Right cardiac atrium (tissue), 5 donors: ENCODE data around the gene UBE3B. TPM values are rescaled to one million over a fixed set of nuclear protein-coding genes. Genes with fewer than 3 reads are reported as not detected.

Experiments used
- ATAC-seq, 2 donors: fragments of 200-7000 bp; cut with Tn5 transposase; one replicate each; pipeline versions ENCODE4 v1.8.0 to v1.9.1; 2020; ENCODE audit warnings: moderate library complexity in 2 of 2, mild to moderate bottlenecking in 1 of 2
- DNase-seq, 3 donors: peaks; one replicate each; pipeline ENCODE4 v3.0.0-alpha.2; 2020
- H3K27ac ChIP-seq: one replicate; pipeline ENCODE4 v1.5.1; 2013; ENCODE audit warnings: mild to moderate bottlenecking, low read length, control low read depth, moderate library complexity
- H3K27me3 ChIP-seq: one replicate; pipeline ENCODE4 v1.6.1; 2013; ENCODE audit not compliant: control insufficient read depth, insufficient read depth
- H3K4me1 ChIP-seq: one replicate; pipeline ENCODE4 v1.6.1; 2013; ENCODE audit warnings: low read length; ENCODE audit not compliant: control insufficient read depth, insufficient read depth
- H3K4me3 ChIP-seq: one replicate; pipeline ENCODE4 v1.5.1; 2013; ENCODE audit warnings: low read length, control low read depth
- H3K9me3 ChIP-seq: one replicate; pipeline ENCODE4 v1.6.1; 2013; ENCODE audit warnings: low read length; ENCODE audit not compliant: control insufficient read depth
- WGBS: extraction: QIAGEN DNeasy Blood & Tissue Kit; methylation state at CpG from one replicate; pipeline ENCODE4 v1.1.7; 2013; 5-methylcytosine and 5-hydroxymethylcytosine counted together
- intact Hi-C, 4 donors: fragments of 100-400 bp; cut with DNase I; formaldehyde crosslinking; loops; one replicate each; pipeline versions ENCODE4 v1.11.0 to v1.14.0; 2022 to 2023
- polyA plus RNA-seq: library from polyadenylated mRNA; stranded (reverse); fragments of 200-250 nt; gene quantifications from one replicate; pipeline ENCODE4 v1.2.3, GENCODE V29; 2013
- total RNA-seq, 4 donors: library from RNA; stranded (reverse); fragmentation: NEBNext Ultra II Directional; extraction: Animal tissue kit (Norgen Biotek cat#: 25700); gene quantifications; one replicate each; pipeline ENCODE4 v1.2.1, GENCODE V29; 2021
- donor health status: healthy with polysubstance abuse.
- donor health status: DM: no; HTN: yes; CAD: no.
- donor health status: DM: no; HTN: no; CAD: no.
- donor health status: DM: no; HTN: yes; CAD: no; lungs with severe emphysema.
- donor health status: DM: yes; HTN: yes; CAD: no.

The UBE3B gene
- total and polyA plus RNA-seq, 5 donors: 22.6 to 53.2 (median 46.7) TPM

DNA sequence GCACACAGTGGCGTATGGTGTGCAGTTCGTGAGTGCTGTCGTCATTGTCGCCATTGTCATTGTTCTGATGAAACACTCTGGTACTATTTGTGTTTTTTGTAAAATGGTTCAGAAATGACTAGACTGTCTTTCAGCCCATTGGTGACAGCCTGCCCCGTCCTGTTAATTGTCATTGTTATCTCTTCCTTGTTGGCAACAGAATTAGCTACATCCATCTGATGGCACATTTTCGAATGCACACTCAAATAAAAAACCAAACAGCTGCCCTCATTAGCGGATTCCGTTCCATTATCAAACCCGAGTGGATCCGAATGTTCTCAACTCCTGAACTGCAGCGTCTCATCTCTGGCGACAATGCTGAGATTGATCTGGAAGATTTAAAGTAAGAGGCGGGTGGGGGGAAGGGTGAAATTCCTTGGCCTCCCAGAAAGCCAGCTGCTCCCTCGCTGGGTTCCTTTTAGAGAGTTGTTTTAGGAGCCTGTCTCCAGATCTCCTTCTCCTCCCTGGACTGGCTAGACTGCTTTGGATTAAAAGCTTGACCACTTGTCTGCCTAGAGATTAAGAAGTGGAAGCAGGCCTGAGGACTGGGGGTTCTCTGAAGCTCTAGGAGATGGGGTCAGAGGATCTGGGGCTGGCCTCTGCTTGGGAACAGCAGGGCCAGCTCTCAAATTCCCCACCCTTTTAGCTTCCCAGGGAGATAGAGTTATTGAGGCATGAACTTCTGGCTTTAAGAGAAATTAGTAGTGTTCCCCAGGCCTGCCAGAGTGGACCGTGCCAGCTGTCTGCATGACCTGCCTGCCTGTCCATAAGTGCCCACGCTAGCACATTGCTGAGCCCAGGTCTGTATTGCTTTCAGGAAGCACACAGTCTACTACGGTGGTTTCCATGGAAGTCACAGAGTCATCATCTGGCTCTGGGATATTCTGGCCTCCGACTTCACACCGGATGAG, 52.5 kb downstream of the UBE3B start:
- Histone ChIP-seq H3K27me3 (no peaks in the 10 kb centered on the region), H3K4me1 (no peaks in the 10 kb centered on the region), H3K9me3 (no peaks in the 10 kb centered on the region), H3K27ac (no peak overlapping the region), H3K4me3 (no peak overlapping the region)
- ATAC-seq (peak; percentile 22 to 38), DNase-seq (peak in 1 of 3 donors; percentile 34)
- WGBS: 54% methylated on average over 19 of the region's 19 CpGs
- intact Hi-C loops: loop anchor here in 2 of 4 donors (10.0 kb wide), 1 partner anchor 245 kb away; no protein-coding TSS in a partner anchor

- intact Hi-C loops: no loop called here
- WGBS: 32% methylated on average over 2 of the region's 2 CpGs
- no peak for DNase-seq
Measured at GRCh38 chr12:109531411-109531810, 54.0 kb downstream of the UBE3B start.

GRCh38 chr12:109532721-109533486, 55.5 kb downstream of the UBE3B start:
- Histone ChIP-seq H3K9me3 (no peaks in the 10 kb centered on the region), H3K27ac (no peak overlapping the region), H3K4me1 (no peaks in the 10 kb centered on the region), H3K4me3 (no peak overlapping the region), H3K27me3 (no peaks in the 10 kb centered on the region)
- DNase-seq (peak in 1 of 3 donors; percentile 29), ATAC-seq (no peak)
- intact Hi-C loops: no loop called here
- WGBS: 88% methylated on average over 24 of the region's 24 CpGs

More at GRCh38 chr12:109531411-109531810, 54.0 kb downstream of the UBE3B start:
- H3K27me3 ChIP-seq: no peaks in the 10 kb centered on the region
- no peak for ATAC-seq
- no peak overlapping the region for H3K27ac ChIP-seq
- no peaks in the 10 kb centered on the region for H3K4me1 ChIP-seq
- no peak overlapping the region for H3K4me3 ChIP-seq
- H3K9me3 ChIP-seq: no peaks in the 10 kb centered on the region

DNA sequence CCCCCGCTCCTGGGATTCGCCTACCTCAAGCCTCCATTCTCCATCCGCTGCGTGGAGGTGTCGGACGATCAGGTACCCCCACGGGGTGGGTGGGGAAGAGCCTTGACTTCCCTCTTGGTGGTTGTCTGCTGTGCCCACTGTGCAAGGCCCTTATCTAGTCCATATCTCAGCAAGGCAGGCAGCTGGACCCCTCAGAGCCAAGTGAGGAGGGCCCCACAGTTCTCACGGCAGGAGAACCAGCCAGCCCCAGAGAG, 56.0 kb downstream of the UBE3B start:
- Histone ChIP-seq H3K27ac (no peak overlapping the region), H3K4me3 (no peak overlapping the region), H3K9me3 (no peaks in the 10 kb centered on the region), H3K4me1 (no peaks in the 10 kb centered on the region), H3K27me3 (no peaks in the 10 kb centered on the region)
- WGBS: 92% methylated on average over 8 of the region's 8 CpGs
- intact Hi-C loops: no loop called here
- ATAC-seq (no peak), DNase-seq (peak in 1 of 3 donors; percentile 37)

- no peak overlapping the region for H3K4me3 ChIP-seq
- no peaks in the 10 kb centered on the region for H3K4me1 ChIP-seq
- intact Hi-C loops: no loop called here
- H3K27me3 ChIP-seq: no peaks in the 10 kb centered on the region
- DNase-seq: peak in 1 of 3 donors; percentile 47
- ATAC-seq: no peak
- WGBS: 96% methylated on average over 15 of the region's 15 CpGs
- H3K27ac ChIP-seq: no peak overlapping the region
- H3K9me3 ChIP-seq: no peaks in the 10 kb centered on the region
Measured at GRCh38 chr12:109534456-109534855, 57.0 kb downstream of the UBE3B start.

DNA sequence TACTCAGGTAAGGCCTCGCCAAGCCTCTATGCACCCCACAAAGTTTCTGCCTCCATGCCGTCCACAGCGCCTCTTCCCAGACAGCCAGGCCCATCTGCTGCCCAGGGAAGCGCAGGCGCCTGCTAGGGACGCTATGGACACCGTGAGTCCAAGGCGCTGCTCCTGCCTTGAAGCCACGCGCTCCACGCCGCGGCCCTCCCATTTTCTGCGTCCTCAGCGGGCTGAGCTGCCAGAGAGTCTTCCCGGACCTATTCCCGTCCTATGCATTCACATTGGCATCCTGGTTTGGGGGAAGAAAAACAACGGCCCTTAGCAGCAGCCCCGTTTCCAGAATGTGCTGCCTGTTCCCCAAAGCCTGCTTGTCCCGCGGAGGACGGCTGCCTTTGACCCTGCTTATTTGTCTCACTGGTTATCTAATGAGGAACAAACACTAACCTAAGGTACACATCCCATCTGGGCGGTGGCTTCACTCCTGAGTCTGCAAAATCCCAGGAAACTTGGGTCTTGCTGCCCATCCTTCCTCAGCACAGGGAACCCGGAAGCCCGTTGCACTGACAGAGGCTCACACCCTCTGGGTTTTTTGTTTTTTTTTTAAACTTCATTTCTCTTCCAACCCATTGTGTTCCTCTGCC, 57.9 kb downstream of the UBE3B start:
- Histone ChIP-seq H3K4me1 (no peaks in the 10 kb centered on the region), H3K9me3 (no peaks in the 10 kb centered on the region), H3K4me3 (no peak overlapping the region), H3K27me3 (no peaks in the 10 kb centered on the region), H3K27ac (no peak overlapping the region)
- peak in 1 of 3 donors; percentile 15 for DNase-seq
- ATAC-seq: no peak
- intact Hi-C loops: no loop called here
- 91% methylated on average over 25 of the region's 25 CpGs for WGBS

DNA sequence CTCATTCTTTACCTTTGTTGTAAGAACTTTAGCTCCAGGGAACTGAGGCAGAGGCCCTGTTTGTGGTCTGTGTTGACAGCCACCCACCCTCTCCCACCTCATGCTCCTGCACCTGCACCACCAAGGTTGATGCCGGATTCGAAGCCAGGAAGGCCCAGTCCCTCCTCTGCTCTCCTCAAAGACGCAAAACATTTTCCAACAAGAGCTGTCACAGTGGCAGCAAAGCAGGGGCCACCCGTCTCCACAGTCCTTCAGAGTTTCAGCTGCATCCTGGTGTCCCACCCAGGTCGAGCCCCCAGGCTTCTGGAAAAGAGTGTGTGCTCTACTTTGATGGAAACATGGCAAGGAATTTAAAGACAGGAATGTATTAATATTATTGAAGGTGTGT, 58.4 kb downstream of the UBE3B start:
- ATAC-seq (no peak), DNase-seq (peak in 1 of 3 donors; percentile 18)
- Histone ChIP-seq H3K27ac (no peak overlapping the region), H3K4me3 (no peak overlapping the region), H3K27me3 (no peaks in the 10 kb centered on the region), H3K4me1 (no peaks in the 10 kb centered on the region), H3K9me3 (no peaks in the 10 kb centered on the region)
- intact Hi-C loops: no loop called here
- WGBS: 86% methylated on average over 5 of the region's 5 CpGs

GRCh38 chr12:109537136-109537535, 59.7 kb downstream of the UBE3B start:
- no peak overlapping the region for H3K27ac ChIP-seq
- H3K4me1 ChIP-seq: no peaks in the 10 kb centered on the region
- intact Hi-C loops: no loop called here
- H3K27me3 ChIP-seq: no peaks in the 10 kb centered on the region
- no peak overlapping the region for H3K4me3 ChIP-seq
- no peaks in the 10 kb centered on the region for H3K9me3 ChIP-seq
- ATAC-seq: no peak
- WGBS: 88% methylated on average over 8 of the region's 8 CpGs
- DNase-seq: peak in 1 of 3 donors; percentile 20

DNA sequence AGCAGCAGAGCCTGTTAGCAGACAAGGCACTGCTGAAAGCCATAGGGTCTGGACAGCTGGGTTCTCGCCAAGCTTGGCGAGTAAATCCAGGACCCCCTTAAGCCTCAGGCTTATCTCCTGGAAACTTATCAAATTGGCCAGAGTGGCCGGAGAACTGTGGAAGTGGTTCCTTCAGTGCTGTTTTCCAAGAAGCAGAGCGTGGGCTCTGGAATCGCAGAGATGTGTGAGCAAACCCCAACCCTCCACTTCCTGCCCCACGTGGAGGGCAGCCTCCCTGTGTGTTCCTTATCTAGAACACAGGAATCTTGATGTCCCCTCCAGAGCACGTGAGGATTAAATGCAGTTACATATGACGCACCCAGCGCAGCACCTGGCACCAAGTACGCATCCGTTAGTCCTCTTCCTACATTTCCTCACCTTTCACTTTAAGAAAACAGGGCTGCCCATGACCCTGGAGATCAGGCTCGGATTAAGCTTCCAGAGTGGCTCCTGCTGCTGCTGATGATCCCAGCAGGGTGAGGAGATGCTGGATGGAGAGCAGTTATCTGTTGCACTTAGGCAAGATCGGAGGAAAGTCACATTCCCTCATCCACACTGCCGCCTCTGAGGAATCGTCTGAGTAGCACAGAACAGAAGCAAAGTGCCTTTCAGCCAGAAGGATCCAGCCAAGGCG, 60.9 kb downstream of the UBE3B start:
- DNase-seq: peak in 1 of 3 donors; percentile 49
- ATAC-seq: no peak
- Histone ChIP-seq H3K9me3 (no peaks in the 10 kb centered on the region), H3K27ac (no peak overlapping the region), H3K4me1 (no peaks in the 10 kb centered on the region), H3K4me3 (no peak overlapping the region), H3K27me3 (no peaks in the 10 kb centered on the region)
- intact Hi-C loops: no loop called here
- 30% methylated on average over 16 of the region's 16 CpGs for WGBS

DNA sequence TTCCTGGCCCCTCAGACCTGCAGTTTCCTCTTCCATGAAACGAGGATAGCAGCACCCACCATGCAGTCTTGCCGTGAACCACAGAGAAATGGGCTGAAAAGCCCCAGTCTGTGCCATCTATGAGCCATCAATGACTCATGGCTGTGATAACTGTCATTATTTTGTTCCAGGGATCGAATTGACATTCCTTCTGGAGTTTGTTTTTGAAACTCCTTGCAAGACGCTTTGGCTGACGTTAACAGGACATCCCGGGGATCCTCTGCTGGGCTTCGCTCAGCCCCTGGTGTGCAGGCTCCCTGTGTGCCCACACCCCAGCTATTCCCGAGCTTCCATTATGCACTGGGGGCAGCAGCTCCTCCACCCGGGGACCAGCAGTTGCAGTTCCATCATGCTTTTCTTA, 62.1 kb downstream of the UBE3B start:
- Histone ChIP-seq H3K9me3 (no peaks in the 10 kb centered on the region), H3K4me3 (no peak overlapping the region), H3K27me3 (no peaks in the 10 kb centered on the region), H3K27ac (no peak overlapping the region), H3K4me1 (no peaks in the 10 kb centered on the region)
- intact Hi-C loops: no loop called here
- 65% methylated on average over 9 of the region's 9 CpGs for WGBS
- DNase-seq (no peak), ATAC-seq (no peak)
